Neuron (in vitro differentiated cells): ENCODE results near the gene RBX1.
"Not testable (repeated sequence)": the region's sequence is repeated elsewhere in the genome, so short reads cannot be mapped to it uniquely, and the experiment has no call there.

ENCODE experiments used
- H2AFZ ChIP-seq: one replicate; pipeline ENCODE4 v1.6.1; 2013; ENCODE audit warnings: low read depth, mild to moderate bottlenecking, inconsistent platforms, low read length, moderate library complexity
- H3K27me3 ChIP-seq: one replicate; pipeline ENCODE4 v1.6.1; 2013; ENCODE audit warnings: low read length; ENCODE audit not compliant: insufficient read depth
- H3K36me3 ChIP-seq: one replicate; pipeline ENCODE4 v1.6.1; 2013; ENCODE audit warnings: low read length; ENCODE audit not compliant: insufficient read depth
- H3K4me1 ChIP-seq: one replicate; pipeline ENCODE4 v1.6.1; 2013; ENCODE audit warnings: low read length; ENCODE audit not compliant: insufficient read depth
- H3K4me3 ChIP-seq: 2 replicates; pipeline ENCODE4 v1.5.1; 2013; ENCODE audit warnings: mild to moderate bottlenecking, low read length, moderate library complexity
- H3K9me3 ChIP-seq: one replicate; pipeline ENCODE4 v1.6.1; 2013; ENCODE audit warnings: low read length

The RBX1 gene

DNA sequence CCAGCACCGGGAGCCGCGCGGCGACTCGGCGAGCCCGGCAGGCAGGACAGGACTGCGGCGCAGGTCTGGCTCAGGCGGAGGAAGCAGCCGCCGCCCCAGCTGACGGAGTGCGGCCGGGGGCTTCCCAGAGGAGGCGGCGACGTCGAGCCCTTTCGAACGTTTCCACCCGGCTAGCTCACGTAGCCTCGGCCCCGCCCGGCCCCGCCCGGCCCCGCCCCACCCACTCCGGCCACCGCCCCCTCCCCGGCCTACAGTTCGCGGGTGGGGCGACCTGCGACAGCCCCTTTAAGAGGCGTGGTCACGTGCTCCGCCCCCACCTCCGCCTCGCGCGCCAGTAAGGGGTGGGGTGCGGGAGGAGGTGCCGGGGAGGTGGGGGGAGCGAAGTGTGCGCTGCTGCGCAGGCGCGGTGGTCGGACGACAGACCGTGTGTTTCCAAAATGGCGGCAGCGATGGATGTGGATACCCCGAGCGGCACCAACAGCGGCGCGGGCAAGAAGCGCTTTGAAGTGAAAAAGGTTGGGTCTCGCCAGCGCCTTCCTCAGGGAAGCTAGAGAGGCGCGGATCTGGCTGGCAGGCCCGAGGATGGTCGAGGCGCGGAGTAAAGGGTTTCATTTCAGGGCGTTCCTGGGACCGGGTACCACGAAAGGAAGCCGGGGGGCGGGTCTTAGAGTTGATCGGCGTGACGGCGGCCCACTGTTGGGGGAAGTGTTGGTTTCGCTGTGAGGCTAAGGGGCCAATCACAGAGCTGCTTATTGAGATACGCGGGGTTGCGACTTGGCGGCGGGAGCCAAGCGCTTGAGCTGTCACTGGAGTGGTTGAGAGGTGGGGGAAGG lies at the start of gene RBX1:
RBX1 (plus strand) TSS at position 417 of the 833 bp plus-strand sequence; CDS start at position 438, 21 bp downstream.
- Histone ChIP-seq H3K4me3 (peak within 1 kb of the TSS; percentile 99), H3K9me3 (no peaks in the 10 kb centered on the region), H3K27me3 (no peaks in the 10 kb centered on the region), H3K36me3 (peaks cover 28% of the 10 kb centered on the region), H2AFZ (peak within 1 kb of the TSS; percentile 81), H3K4me1 (peaks cover 13% of the 10 kb centered on the region)

DNA sequence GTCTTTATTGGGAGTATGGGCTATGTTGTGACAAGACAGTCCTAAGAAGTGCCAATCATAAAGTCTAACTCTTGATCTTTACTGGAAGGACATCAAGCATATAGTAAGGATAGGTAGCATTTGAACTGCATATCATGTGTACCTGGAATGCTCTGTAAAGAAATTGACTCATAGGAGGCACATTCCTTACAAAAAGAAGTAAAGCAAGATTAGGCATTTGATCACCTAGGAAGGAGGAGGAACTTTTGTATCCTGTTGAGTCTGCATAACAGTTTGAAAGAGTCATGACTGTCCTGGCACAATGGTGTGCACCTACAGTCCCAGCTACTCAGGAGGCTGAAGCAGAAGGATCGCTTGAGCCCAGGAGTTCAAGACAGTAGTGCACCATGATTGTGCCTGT lies 47.1 kb upstream of the RBX1 start:
- Histone ChIP-seq H2AFZ (no peak overlapping the region), H3K4me3 (no peak overlapping the region), H3K9me3 (no peaks in the 10 kb centered on the region), H3K27me3 (no peaks in the 10 kb centered on the region), H3K36me3 (peaks cover 22% of the 10 kb centered on the region), H3K4me1 (no peaks in the 10 kb centered on the region)

DNA sequence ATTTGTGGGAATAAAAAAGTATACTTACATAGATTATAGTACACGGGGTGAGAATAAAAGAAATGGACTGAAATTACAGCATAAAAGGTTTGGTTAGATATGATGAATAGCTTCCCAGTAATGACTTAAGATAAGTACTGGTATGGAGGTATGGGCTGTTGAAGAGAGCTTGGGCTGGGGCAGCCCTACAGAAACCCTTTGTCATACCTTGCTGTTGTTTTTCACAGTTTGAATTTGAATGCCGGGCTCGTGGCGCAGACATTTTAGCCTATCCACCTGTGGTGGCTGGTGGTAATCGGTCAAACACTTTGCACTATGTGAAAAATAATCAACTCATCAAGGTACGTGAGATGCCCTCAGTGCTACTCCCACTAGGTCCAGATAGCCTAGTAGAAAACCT lies 42.3 kb upstream of the RBX1 start:
- no peak overlapping the region for H3K4me3 ChIP-seq
- no peaks in the 10 kb centered on the region for H3K27me3 ChIP-seq
- peaks cover 47% of the 10 kb centered on the region for H3K36me3 ChIP-seq
- no peaks in the 10 kb centered on the region for H3K9me3 ChIP-seq
- no peaks in the 10 kb centered on the region for H3K4me1 ChIP-seq
- H2AFZ ChIP-seq = no peak overlapping the region

DNA sequence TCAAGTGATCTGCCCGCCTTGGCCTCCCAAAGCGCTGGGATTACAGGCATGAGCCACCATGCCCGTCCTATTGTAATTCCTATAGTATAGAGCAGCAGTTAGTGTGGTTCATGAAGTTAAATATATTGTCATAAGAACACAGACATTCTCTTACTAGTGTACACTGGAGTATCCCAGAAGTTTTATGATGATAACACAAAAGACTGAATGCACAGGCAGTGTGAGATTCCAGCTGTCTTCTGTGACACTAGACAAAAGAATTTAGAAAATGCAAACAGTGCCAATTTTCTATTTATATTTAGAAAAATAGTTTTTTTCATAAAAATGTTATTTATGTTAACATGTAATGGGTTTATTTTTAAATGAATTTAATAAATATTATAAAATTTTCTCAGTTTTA lies 39.4 kb upstream of the RBX1 start:
- Histone ChIP-seq H3K27me3 (no peaks in the 10 kb centered on the region), H3K9me3 (no peaks in the 10 kb centered on the region), H3K4me1 (no peaks in the 10 kb centered on the region), H2AFZ (no peak overlapping the region), H3K36me3 (peaks cover 52% of the 10 kb centered on the region), H3K4me3 (no peak overlapping the region)

DNA sequence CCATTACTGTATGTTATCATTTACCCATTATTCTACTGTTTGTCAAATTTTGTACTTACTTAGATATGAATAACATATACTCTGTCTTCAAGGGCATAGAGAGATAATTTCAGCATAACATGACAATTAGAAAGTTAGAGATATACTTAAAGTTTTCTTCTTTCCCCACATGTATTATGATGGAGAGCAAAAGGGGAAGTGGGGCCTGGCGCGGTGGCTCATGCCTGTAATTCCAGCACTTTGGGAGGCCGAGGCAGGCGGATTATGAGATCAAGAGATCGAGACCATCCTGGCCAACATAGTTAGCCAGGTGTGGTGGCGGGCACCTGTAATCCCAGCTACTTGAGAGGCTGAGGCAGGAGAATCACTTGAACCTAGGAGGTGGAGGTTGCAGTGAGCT lies 38.2 kb upstream of the RBX1 start:
- not testable (repeated sequence) for H3K4me3 ChIP-seq, H3K27me3 ChIP-seq, H3K4me1 ChIP-seq, H3K9me3 ChIP-seq, H2AFZ ChIP-seq
- peaks cover 55% of the 10 kb centered on the region for H3K36me3 ChIP-seq

DNA sequence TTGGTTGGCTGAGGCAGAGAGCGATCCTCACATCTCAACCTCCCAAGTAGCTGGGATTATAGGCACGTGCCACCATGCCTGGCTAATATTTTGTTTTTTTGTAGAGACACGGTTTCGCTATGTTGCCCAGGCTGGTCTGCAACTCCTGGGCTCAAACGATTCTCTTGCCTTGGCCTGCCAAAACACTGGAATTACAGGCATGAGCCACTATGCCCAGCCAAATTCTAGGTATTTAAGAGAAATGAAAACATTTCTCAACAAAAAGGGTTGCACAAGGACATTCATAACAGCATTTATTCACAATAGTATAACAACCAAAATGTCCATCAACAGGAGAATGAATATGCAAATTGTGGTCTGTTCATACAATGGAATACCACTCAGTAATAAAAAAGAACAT lies 31.7 kb upstream of the RBX1 start:
- Histone ChIP-seq H3K4me3 (no peak overlapping the region), H2AFZ (no peak overlapping the region), H3K4me1 (no peaks in the 10 kb centered on the region), H3K36me3 (peaks cover 61% of the 10 kb centered on the region), H3K9me3 (no peaks in the 10 kb centered on the region), H3K27me3 (no peaks in the 10 kb centered on the region)

DNA sequence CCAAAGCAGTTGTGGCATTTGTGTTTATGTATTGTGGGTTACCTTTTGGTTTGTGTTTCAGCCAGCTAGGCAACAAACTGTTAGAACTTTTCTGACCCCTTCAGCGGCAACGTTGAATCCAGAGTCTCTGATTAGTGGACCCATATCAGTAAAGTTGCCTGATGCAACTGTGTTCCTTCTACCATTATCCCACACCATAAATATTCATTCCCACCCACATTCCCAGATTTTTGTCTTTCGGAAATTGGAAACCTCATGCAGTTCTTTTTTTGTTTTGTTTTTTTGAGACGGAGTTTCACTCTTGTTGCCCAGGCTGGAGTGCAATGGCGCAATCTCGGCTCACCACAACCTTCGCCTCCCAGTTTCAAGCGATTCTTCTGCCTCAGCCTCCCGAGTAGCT lies 30.7 kb upstream of the RBX1 start:
- no peak overlapping the region for H2AFZ ChIP-seq
- H3K27me3 ChIP-seq = no peaks in the 10 kb centered on the region
- H3K4me1 ChIP-seq = no peaks in the 10 kb centered on the region
- H3K36me3 ChIP-seq = peaks cover 66% of the 10 kb centered on the region
- no peak overlapping the region for H3K4me3 ChIP-seq
- no peaks in the 10 kb centered on the region for H3K9me3 ChIP-seq

DNA sequence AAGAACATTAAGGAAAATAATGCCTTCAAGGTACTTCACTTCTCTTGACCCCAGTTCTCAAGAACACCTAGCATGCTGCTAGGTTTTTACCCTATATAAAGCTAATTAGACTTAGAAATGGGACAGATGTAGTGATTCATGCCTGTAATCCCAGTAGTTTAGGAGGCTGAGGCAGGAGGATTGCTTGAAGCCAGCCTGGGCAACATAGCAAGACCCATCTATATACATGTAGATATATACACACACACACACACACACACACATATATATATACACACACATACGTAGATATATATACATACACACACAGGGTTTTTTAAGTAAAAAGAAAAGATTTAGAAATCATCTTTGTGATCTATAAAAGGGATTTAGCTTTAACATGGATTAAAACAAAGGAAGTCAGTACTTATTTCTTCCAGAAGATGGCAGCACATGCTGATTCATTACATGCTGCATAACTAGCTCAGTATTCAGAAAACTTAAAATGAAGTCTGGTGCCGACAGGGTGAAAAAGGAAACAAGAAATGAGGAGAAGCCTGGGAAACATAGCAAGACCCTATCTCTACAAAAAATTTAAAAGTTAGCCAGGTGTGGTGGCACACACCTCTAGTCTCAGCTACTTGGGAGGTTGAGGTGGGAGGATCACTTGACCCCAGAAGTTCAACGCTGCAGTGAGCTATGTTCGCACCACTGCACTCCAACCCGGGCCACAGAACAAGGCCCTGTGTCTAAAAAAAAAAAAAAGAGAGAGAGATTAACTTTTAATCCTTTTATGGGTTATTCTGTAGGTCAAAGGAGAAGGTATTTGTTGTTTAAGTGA lies 28.5 kb upstream of the RBX1 start:
- Histone ChIP-seq H3K36me3 (peaks cover 64% of the 10 kb centered on the region), H2AFZ (no peak overlapping the region), H3K4me3 (no peak overlapping the region), H3K9me3 (no peaks in the 10 kb centered on the region), H3K27me3 (no peaks in the 10 kb centered on the region), H3K4me1 (no peaks in the 10 kb centered on the region)

DNA sequence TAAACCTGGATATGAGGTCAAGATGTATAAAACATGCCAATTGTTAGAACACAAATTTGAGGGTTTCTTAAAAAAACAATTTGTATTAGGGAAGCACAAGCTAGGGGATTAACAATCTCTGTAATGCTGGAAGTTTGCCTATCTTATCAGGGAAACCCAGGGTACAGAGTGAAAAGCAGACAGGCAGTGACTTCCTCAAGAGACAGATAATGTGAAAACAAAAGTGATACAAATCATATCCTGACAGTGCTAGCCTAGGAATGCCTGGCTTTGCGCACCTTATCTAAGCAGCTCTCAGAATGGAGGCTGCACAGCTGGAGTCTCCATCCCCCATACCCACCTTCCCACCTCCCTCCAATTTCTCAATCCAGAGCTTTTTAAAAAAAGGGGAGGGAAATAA lies 22.5 kb upstream of the RBX1 start:
- Histone ChIP-seq H3K27me3 (no peaks in the 10 kb centered on the region), H3K4me1 (no peaks in the 10 kb centered on the region), H2AFZ (no peak overlapping the region), H3K36me3 (peaks cover 60% of the 10 kb centered on the region), H3K9me3 (no peaks in the 10 kb centered on the region), H3K4me3 (no peak overlapping the region)

DNA sequence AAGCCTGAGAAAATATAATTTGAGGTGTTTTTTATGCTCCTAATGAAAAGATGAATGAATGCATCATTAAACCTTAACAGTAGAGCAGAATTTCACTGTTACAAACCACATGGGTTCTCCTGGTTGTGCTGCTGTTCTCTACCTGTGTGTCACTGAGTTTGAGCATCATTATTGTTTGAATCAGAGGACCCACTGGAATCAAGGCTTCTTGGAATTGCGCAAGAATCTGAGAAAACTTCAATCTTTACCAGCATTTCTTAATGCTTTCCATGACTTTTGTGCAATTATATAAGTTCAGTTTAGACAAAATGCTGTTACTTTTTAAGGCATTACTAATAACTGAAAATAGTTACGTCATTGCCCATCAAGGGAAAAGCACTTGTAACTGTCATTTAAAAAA lies 18.8 kb upstream of the RBX1 start:
- Histone ChIP-seq H3K4me1 (no peaks in the 10 kb centered on the region), H3K4me3 (no peak overlapping the region), H3K36me3 (peaks cover 28% of the 10 kb centered on the region), H3K9me3 (no peaks in the 10 kb centered on the region), H2AFZ (no peak overlapping the region), H3K27me3 (no peaks in the 10 kb centered on the region)

DNA sequence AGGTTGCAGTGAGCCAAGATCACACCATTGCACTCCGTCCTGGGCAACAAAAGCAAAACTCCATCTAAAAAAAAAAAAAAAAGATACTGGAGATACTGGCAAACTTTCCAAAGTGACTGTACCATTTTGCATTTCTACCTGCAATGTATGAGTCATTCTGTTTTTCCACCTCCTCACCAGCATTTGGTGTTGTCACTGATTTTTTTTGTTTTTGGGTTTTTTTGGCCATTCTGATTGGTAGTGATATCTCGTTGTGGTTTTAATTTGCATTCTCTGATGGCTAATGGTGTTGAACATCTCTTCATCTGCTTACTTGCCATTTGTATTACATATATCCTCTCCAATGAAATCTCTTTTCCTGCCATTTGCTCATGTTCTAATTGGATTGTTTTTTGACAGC lies 12.0 kb upstream of the RBX1 start:
- H2AFZ ChIP-seq = no peak overlapping the region
- no peaks in the 10 kb centered on the region for H3K9me3 ChIP-seq
- no peaks in the 10 kb centered on the region for H3K4me1 ChIP-seq
- H3K27me3 ChIP-seq = no peaks in the 10 kb centered on the region
- peaks cover 1% of the 10 kb centered on the region for H3K36me3 ChIP-seq
- H3K4me3 ChIP-seq = no peak overlapping the region

DNA sequence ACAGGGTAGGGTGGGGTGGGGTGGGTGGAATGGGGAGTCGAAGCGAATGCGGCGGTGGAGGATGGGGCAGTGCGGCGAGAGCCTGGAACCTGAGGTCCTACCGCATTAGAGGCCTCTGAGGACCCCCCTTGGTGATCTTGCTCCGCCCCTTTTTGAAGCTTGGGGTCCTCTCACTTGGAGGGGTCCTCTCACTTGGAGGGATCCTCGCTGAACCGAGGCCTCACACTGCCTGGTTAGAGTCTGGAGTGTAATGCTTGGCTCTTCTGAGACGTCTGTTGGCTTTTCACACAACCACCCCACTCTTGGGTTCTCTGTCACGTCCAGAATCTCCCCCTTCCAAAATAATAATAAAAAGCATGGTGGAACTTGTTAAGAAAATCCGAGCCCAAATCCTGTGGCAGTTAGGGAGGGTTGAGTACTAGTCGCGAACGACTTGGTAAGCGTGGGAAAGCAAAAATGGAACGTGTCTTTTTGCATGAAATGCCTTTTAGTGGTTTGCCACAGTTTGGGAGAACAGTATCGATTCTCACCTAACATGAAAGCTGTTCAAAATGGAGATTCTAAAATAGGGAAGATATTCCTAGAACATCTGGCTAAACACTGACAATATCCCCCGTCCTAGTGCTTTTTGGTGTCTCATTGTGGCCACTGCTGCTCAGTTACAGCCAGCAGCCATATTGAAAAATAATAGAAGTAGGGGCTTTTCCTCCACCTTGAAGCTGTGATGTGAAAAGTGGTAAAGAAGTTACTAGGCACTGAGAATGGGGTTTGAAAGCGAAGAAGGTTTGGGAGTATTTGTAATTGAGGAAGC lies 822 bp downstream of the RBX1 start:
- H3K4me3 ChIP-seq = peak overlapping the region; percentile 99
- H3K9me3 ChIP-seq = no peaks in the 10 kb centered on the region
- no peaks in the 10 kb centered on the region for H3K27me3 ChIP-seq
- H3K4me1 ChIP-seq = peaks cover 13% of the 10 kb centered on the region
- H2AFZ ChIP-seq = no peak overlapping the region
- peaks cover 34% of the 10 kb centered on the region for H3K36me3 ChIP-seq

DNA sequence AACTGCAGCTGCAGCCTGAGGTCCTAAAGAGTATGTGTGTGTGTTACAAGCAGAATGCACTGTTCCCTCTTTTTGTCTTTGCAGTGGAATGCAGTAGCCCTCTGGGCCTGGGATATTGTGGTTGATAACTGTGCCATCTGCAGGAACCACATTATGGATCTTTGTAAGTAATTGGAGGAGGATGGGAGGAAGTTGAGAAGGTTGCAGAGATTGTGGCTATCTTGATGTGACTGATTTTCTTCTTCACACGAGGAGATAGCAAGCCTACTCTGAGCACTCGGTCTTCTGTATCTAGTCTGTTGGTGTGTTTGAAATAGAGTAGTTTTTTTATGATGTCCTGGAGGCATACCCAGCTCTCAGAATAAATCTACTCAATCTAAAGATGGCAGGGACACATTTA lies 2.3 kb downstream of the RBX1 start:
- no peak overlapping the region for H3K4me3 ChIP-seq

More for the DNA sequence above, 2.3 kb downstream of the RBX1 start:
- no peaks in the 10 kb centered on the region for H3K27me3 ChIP-seq
- H3K36me3 ChIP-seq = peaks cover 38% of the 10 kb centered on the region
- peaks cover 13% of the 10 kb centered on the region for H3K4me1 ChIP-seq
- no peak overlapping the region for H2AFZ ChIP-seq
- no peaks in the 10 kb centered on the region for H3K9me3 ChIP-seq
